Measurements from ENCODE around the gene GLYATL1B. TPM values are rescaled to one million over a fixed set of nuclear protein-coding genes. Genes with fewer than 3 reads are reported as not detected.
"Not testable (repeated sequence)": the region's sequence is repeated elsewhere in the genome, so short reads cannot be mapped to it uniquely, and the experiment has no call there.

Gene GLYATL1B
- total and polyA plus RNA-seq, 10 of the 15 experiments (the other 5 are each of a cell fraction or from before 2014, with no cell fraction given) = 0.10 to 1.7 (median 0.24) TPM; not detected in 4

GRCh38 chr11:59079086-59079485 is 7.0 kb upstream of the GLYATL1B start:
- CTCF ChIA-PET = interaction anchor here (1.2 to 3.6 kb wide), 4 partner anchors 17 to 79 kb away, joined by 4 to 15 read pairs (median 10); no protein-coding TSS in a partner anchor
- no peak for TF ChIP-seq MAX (IDR thresholded peaks at IDR 0.05; ENCODE audit: low read depth, low read length)
- TF ChIP-seq KLF5 (IDR thresholded peaks at IDR 0.05; ENCODE audit: partially characterized antibody) = no peak

GRCh38 chr11:59080421-59080820 is 5.7 kb upstream of the GLYATL1B start:
- H3K9me3 ChIP-seq (replicated peaks; ENCODE audit: control insufficient read depth, insufficient read depth, low read length); DNase-seq (ENCODE audit: low read depth, low spot score); H3K4me2 ChIP-seq (ENCODE audit: control insufficient read depth, insufficient read depth); H3K79me2 ChIP-seq (ENCODE audit: control insufficient read depth, insufficient read depth, low read length); RAD21 ChIA-PET (ENCODE audit: unreplicated experiment); H3K9ac ChIP-seq (ENCODE audit: control insufficient read depth, insufficient read depth, low read length); H2AFZ ChIP-seq (ENCODE audit: control insufficient read depth, low read depth, low read length); BruUV-seq (replicated peaks); H4K20me1 ChIP-seq (ENCODE audit: control insufficient read depth, insufficient read depth); H3K27me3 ChIP-seq (replicated peaks in 1 of 2; ENCODE audit: control insufficient read depth in 2 of 2, insufficient read depth in 2 of 2, low read length in 1 of 2); H3K27ac ChIP-seq (ENCODE audit: control insufficient read depth, insufficient read depth); intact Hi-C loops (cut with micrococcal nuclease; ENCODE audit: unreplicated experiment); ATAC-seq; H3K4me3 ChIP-seq; FAIRE-seq; in situ Hi-C loops (cut with MboI); POLR2A ChIA-PET; H3K36me3 ChIP-seq (ENCODE audit: control insufficient read depth in 2 of 2, insufficient read depth in 2 of 2, low read length in 1 of 2): not testable (repeated sequence)
- SMC1A ChIA-PET (ENCODE audit: uncharacterized antibody, unreplicated experiment) = interaction anchor here (0.9 to 3.4 kb wide), 2 partner anchors 16 to 30 kb away, joined by 3 to 9 read pairs; no protein-coding TSS in a partner anchor
- CTCF ChIA-PET = interaction anchor here (0.6 to 1.8 kb wide), 2 partner anchors 22 to 28 kb away, joined by 3 to 4 read pairs; no protein-coding TSS in a partner anchor
- H3K4me1 ChIP-seq (ENCODE audit: control insufficient read depth, insufficient read depth, low read length) = peaks cover 27% of the 10 kb centered on the region
- WGBS (ENCODE audit: insufficient coverage, insufficient replicate concordance, low lambda C conversion rate, missing lambda C conversion rate) = 94% methylated on average over 2 of the region's 2 CpGs

More at GRCh38 chr11:59079086-59079485, 7.0 kb upstream of the GLYATL1B start:
- DNase-seq (ENCODE audit: low read depth, low spot score) = no peak
- no TSS peak for BruUV-seq (replicated peaks)
- ChIA-PET SMC1A (ENCODE audit: uncharacterized antibody, unreplicated experiment) (interaction anchor here (0.7 to 3.4 kb wide), 6 partner anchors 14 to 79 kb away, joined by 3 to 9 read pairs (median 3); no protein-coding TSS in a partner anchor), POLR2A (no interaction called here), RAD21 (ENCODE audit: unreplicated experiment) (no interaction called here)
- no peak overlapping the region for H2AFZ ChIP-seq (ENCODE audit: control insufficient read depth, low read depth, low read length)
- no peaks in the 10 kb centered on the region; the same call in 2 of the 3 replicates for H3K9me3 ChIP-seq (replicated peaks; ENCODE audit: control insufficient read depth, insufficient read depth, low read length)
- H3K36me3 ChIP-seq (ENCODE audit: control insufficient read depth in 2 of 2, insufficient read depth in 2 of 2, low read length in 1 of 2) = no peaks in the 10 kb centered on the region
- H3K4me2 ChIP-seq (ENCODE audit: control insufficient read depth, insufficient read depth) = no peak overlapping the region
- intact Hi-C loops (cut with micrococcal nuclease; ENCODE audit: unreplicated experiment) (no loop called here), in situ Hi-C loops (cut with MboI) (no loop called here)
- 95% methylated on average over 1 of the region's 1 CpG for WGBS (ENCODE audit: insufficient coverage, insufficient replicate concordance, low lambda C conversion rate, missing lambda C conversion rate)
- no peak overlapping the region for H3K4me3 ChIP-seq
- no peaks in the 10 kb centered on the region for H3K27me3 ChIP-seq (replicated peaks in 1 of 2; ENCODE audit: control insufficient read depth in 2 of 2, insufficient read depth in 2 of 2, low read length in 1 of 2)
- no peak for ATAC-seq
- H3K79me2 ChIP-seq (ENCODE audit: control insufficient read depth, insufficient read depth, low read length) = no peaks in the 10 kb centered on the region
- H4K20me1 ChIP-seq (ENCODE audit: control insufficient read depth, insufficient read depth) = no peaks in the 10 kb centered on the region
- no peak overlapping the region for H3K9ac ChIP-seq (ENCODE audit: control insufficient read depth, insufficient read depth, low read length)
- H3K27ac ChIP-seq (ENCODE audit: control insufficient read depth, insufficient read depth) = no peak overlapping the region
- peaks cover 27% of the 10 kb centered on the region for H3K4me1 ChIP-seq (ENCODE audit: control insufficient read depth, insufficient read depth, low read length)
- no peak for FAIRE-seq

GRCh38 chr11:59081430-59082020 is 4.6 kb upstream of the GLYATL1B start:
- H3K36me3 ChIP-seq (ENCODE audit: control insufficient read depth in 2 of 2, insufficient read depth in 2 of 2, low read length in 1 of 2); H2AFZ ChIP-seq (ENCODE audit: control insufficient read depth, low read depth, low read length); BruUV-seq (replicated peaks); H3K4me3 ChIP-seq; H3K9ac ChIP-seq (ENCODE audit: control insufficient read depth, insufficient read depth, low read length); in situ Hi-C loops (cut with MboI); FAIRE-seq; H3K4me2 ChIP-seq (ENCODE audit: control insufficient read depth, insufficient read depth); H3K9me3 ChIP-seq (replicated peaks; ENCODE audit: control insufficient read depth, insufficient read depth, low read length); H3K27ac ChIP-seq (ENCODE audit: control insufficient read depth, insufficient read depth); H4K20me1 ChIP-seq (ENCODE audit: control insufficient read depth, insufficient read depth); ATAC-seq; H3K27me3 ChIP-seq (replicated peaks in 1 of 2; ENCODE audit: control insufficient read depth in 2 of 2, insufficient read depth in 2 of 2, low read length in 1 of 2); DNase-seq (ENCODE audit: low read depth, low spot score); RAD21 ChIA-PET (ENCODE audit: unreplicated experiment); H3K79me2 ChIP-seq (ENCODE audit: control insufficient read depth, insufficient read depth, low read length); intact Hi-C loops (cut with micrococcal nuclease; ENCODE audit: unreplicated experiment): not testable (repeated sequence)
- peaks cover 27% of the 10 kb centered on the region for H3K4me1 ChIP-seq (ENCODE audit: control insufficient read depth, insufficient read depth, low read length)
- ChIA-PET POLR2A (interaction anchor here (0.5 kb wide), 1 partner anchor 14 kb away, joined by 3 read pairs; no protein-coding TSS in a partner anchor), CTCF (interaction anchor here (1.5 to 1.8 kb wide), 2 partner anchors 23 kb away, joined by 4 read pairs; no protein-coding TSS in a partner anchor), SMC1A (ENCODE audit: uncharacterized antibody, unreplicated experiment) (interaction anchor here (3.4 kb wide), 1 partner anchor 15 kb away, joined by 9 read pairs; no protein-coding TSS in a partner anchor)
- WGBS (ENCODE audit: insufficient coverage, insufficient replicate concordance, low lambda C conversion rate, missing lambda C conversion rate) = 60% methylated on average over 4 of the region's 4 CpGs

All from GM12878 (cell line).